ENCODE data around the gene RALBP1. TPM values are rescaled to one million over a fixed set of nuclear protein-coding genes. Genes with fewer than 3 reads are reported as not detected.
"Not testable (repeated sequence)": the region's sequence is repeated elsewhere in the genome, so short reads cannot be mapped to it uniquely, and the experiment has no call there.

The RALBP1 gene
- total RNA-seq: 100 to 1,000 TPM; 168 to 213 (median 178) TPM

DNA sequence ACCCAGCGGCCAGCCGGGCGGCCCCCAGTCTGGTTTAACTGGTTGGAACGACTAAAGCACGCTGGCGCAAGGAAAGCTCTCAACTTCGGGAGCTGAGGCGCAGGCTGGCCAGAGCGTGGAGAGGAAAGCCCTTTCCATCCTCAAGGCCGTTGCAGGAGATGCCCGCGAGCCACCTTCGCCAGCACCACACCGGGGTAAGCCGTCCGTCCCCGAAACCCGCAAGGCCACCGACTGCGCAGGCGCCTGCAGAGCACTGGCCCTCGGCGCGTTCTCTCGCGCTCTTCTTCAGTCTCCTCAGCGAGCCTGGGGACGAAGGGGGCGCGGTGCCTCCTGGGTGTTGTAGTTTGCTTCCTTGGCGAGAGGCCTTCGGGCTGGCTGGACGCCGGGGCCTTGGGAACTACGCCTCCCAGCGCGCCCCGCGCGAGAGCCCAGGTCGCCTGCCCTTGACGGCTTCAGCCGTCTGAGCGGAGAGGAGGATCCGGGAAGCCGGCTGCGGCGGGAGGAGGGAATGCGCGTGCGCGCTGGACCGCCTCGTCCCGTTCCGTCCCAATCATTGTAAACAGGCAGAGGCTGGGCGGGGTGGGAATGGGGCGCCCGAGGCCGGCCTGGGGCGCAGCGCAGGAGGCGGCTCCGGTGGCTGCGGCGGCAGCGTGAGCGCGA, at the start of gene RALBP1:
RALBP1 (plus strand) TSS at position 531 of the 660 bp plus-strand sequence. CDS start 37,533 bp downstream, outside the sequence.
- Histone ChIP-seq H3K27me3 (no peaks in the 10 kb centered on the region), H3K36me3 (peaks cover 11% of the 10 kb centered on the region), H3K4me3 (peak within 1 kb of the TSS; percentile 95), H3K9me3 (no peaks in the 10 kb centered on the region), H3K4me1 (peaks cover 30% of the 10 kb centered on the region), H3K27ac (peak within 1 kb of the TSS; percentile 98)
- TF ChIP-seq POLR2A (IDR thresholded peaks at IDR 0.05) (peak in 1 of 2 donors; percentile 67), POLR2AphosphoS5 (IDR thresholded peaks at IDR 0.05) (peak in 2 of 3 donors; percentile 72 to 80)
- TF ChIP-seq, protein P1, sequence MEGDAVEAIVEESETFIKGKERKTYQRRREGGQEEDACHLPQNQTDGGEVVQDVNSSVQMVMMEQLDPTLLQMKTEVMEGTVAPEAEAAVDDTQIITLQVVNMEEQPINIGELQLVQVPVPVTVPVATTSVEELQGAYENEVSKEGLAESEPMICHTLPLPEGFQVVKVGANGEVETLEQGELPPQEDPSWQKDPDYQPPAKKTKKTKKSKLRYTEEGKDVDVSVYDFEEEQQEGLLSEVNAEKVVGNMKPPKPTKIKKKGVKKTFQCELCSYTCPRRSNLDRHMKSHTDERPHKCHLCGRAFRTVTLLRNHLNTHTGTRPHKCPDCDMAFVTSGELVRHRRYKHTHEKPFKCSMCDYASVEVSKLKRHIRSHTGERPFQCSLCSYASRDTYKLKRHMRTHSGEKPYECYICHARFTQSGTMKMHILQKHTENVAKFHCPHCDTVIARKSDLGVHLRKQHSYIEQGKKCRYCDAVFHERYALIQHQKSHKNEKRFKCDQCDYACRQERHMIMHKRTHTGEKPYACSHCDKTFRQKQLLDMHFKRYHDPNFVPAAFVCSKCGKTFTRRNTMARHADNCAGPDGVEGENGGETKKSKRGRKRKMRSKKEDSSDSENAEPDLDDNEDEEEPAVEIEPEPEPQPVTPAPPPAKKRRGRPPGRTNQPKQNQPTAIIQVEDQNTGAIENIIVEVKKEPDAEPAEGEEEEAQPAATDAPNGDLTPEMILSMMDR (IDR thresholded peaks at IDR 0.05): no peak
- 0% methylated on average over 9 of the region's 69 CpGs for WGBS
- peak; percentile 99 to 100 for DNase-seq (ENCODE audit: low spot score in 2 of 2)

DNA sequence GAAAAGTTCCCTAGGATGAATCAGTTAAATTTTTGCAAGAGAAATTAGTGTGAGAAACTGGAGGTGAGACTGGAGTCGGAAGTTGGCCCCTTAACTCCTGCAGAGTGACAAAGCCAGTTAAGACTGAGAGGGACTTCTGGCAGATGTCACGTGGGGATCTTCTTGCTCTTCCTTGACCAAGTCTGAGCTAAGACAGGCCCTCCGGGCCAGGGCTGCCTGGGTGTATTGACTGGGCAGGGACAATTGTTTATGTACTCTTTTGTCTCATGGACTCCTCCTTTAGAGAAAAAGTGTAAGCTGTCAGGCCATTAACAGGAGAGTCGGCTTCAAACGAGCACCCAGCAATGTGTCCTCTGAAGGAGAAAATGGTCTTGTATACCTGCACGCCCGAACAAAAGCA, 48.6 kb upstream of the RALBP1 start:
- H3K27me3 ChIP-seq: no peaks in the 10 kb centered on the region
- peak overlapping the region; percentile 18 for H3K27ac ChIP-seq
- no peaks in the 10 kb centered on the region for H3K36me3 ChIP-seq
- H3K4me1 ChIP-seq: peaks cover 37% of the 10 kb centered on the region
- TF ChIP-seq, protein P1 (IDR thresholded peaks at IDR 0.05): no peak
- TF ChIP-seq EP300 (IDR thresholded peaks at IDR 0.05) (no peak), POLR2A (IDR thresholded peaks at IDR 0.05) (no peak), POLR2AphosphoS5 (IDR thresholded peaks at IDR 0.05) (no peak)
- peaks cover 4% of the 10 kb centered on the region for H3K9me3 ChIP-seq
- WGBS: 82% methylated on average over 7 of the region's 7 CpGs
- no peak overlapping the region for H3K4me3 ChIP-seq
- DNase-seq (ENCODE audit: low spot score in 2 of 2): no peak

DNA sequence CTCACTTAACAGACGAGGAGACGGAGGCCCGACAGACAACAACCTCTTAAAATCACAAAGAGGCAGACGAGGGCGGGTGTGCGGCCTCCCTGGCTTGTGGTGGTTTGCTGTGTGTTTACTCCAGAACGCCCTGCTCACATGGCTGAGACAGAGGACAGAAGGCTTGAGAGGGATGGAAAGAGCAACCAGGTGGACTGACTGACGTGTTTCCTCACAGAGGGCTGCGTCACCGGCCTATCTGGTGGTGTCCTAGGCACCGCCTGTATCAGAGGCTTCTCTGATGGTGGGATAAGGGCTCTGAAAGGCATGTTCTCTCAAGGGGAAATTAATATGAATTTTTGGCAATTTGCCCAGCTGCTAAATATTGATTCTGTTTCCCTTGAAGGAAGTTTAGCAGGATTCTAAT, 47.0 kb upstream of the RALBP1 start:
- peak in 1 of 2 donors; percentile 68 for DNase-seq (ENCODE audit: low spot score in 2 of 2)
- peaks cover 4% of the 10 kb centered on the region for H3K9me3 ChIP-seq
- H3K4me3 ChIP-seq: peak overlapping the region; percentile 3
- H3K27me3 ChIP-seq: no peaks in the 10 kb centered on the region
- H3K36me3 ChIP-seq: no peaks in the 10 kb centered on the region
- H3K27ac ChIP-seq: peak overlapping the region; percentile 94
- WGBS: 57% methylated on average over 11 of the region's 11 CpGs
- peaks cover 37% of the 10 kb centered on the region for H3K4me1 ChIP-seq
- TF ChIP-seq EP300 (IDR thresholded peaks at IDR 0.05) (no peak), POLR2A (IDR thresholded peaks at IDR 0.05) (no peak), POLR2AphosphoS5 (IDR thresholded peaks at IDR 0.05) (no peak)
- TF ChIP-seq, protein P1 (IDR thresholded peaks at IDR 0.05): no peak

DNA sequence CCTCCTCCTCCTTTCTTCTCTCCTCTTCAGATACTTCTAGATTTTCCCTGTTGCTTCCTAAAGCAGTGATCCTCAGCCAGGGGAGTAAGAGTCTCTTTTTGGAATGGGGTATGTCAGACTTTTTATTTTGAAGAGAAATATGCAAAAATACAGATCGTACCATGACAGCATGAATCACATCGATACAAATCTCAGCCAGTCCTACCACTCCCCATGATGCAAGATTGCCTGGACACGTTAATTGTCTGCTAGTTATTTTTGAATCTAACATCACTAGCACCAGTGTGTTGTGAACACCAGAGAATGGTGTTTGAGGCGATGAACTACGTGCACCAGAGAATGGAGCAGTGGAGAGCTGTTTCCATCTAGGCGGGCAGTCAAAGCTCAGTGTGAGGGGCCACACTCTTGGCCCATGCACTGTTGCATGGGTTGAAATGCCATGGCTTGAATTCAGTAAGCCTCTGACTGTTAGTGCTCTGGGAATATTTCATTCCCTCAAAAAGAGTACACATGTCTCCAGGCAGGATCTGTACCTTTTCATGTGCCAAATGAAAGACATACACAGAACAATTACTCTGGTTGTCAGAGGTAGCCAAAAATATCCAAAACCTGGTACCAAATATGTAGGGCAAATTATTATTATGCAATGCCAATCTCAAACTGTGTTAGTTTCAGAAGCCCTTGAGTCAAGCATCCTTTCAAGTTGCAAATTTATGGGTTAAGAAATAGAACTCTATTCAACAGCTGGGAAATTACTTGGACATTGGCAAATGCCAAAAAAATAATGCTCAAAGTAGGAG, 46.3 kb upstream of the RALBP1 start:
- Histone ChIP-seq H3K27ac (peak overlapping the region; percentile 94), H3K36me3 (no peaks in the 10 kb centered on the region), H3K9me3 (no peaks in the 10 kb centered on the region), H3K4me3 (peak overlapping the region; percentile 3), H3K4me1 (peaks cover 37% of the 10 kb centered on the region), H3K27me3 (no peaks in the 10 kb centered on the region)
- no peak for TF ChIP-seq POLR2A (IDR thresholded peaks at IDR 0.05)
- peak in 1 of 3 donors; percentile 33 for TF ChIP-seq POLR2AphosphoS5 (IDR thresholded peaks at IDR 0.05)
- TF ChIP-seq, protein P1 (IDR thresholded peaks at IDR 0.05): no peak
- no peak for TF ChIP-seq EP300 (IDR thresholded peaks at IDR 0.05)
- WGBS: 35% methylated on average over 6 of the region's 6 CpGs
- DNase-seq (ENCODE audit: low spot score in 2 of 2): no peak

DNA sequence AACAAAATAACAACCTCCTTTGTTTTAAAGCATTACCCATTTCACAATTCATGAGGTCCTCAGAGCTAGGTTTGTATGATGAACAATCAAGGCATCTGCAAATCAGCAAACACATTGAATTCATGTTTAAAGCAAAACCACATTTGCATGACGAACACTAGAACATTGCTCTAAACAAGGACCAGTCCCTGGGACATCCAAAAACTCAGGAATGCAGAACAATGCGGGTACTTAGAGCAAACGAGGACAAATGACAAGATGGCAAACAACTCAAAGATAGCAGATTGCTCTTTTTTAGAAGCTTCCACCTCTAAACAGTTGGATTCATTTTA, 45.7 kb upstream of the RALBP1 start:
- Histone ChIP-seq H3K9me3 (no peaks in the 10 kb centered on the region), H3K4me1 (peaks cover 37% of the 10 kb centered on the region), H3K4me3 (no peak overlapping the region), H3K27ac (peak overlapping the region; percentile 94), H3K27me3 (no peaks in the 10 kb centered on the region), H3K36me3 (no peaks in the 10 kb centered on the region)
- 36% methylated on average over 3 of the region's 3 CpGs for WGBS
- no peak for DNase-seq (ENCODE audit: low spot score in 2 of 2)
- TF ChIP-seq POLR2AphosphoS5 (IDR thresholded peaks at IDR 0.05): peak in 1 of 3 donors; percentile 50
- TF ChIP-seq, protein P1 (IDR thresholded peaks at IDR 0.05): no peak

DNA sequence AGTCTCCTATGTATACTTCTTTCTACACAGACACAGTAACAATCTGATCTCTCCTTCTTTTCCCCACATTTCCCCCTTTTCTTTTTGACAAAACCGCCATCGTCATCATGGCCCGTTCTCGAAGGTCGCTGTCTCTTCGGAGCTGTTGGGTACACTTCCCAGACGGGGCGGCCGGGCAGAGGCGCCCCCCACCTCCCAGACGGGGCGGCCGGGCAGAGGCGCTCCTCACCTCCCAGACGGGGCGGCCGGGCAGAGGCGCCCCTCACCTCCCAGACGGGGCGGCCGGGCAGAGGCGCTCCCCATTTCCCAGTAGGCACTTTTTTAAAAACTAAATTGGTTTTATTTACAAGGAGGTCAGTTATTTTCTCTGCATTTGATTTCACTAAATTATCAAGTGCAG, 45.0 kb upstream of the RALBP1 start:
- H3K4me3 ChIP-seq; DNase-seq (ENCODE audit: low spot score in 2 of 2); H3K27me3 ChIP-seq; H3K9me3 ChIP-seq; H3K36me3 ChIP-seq: not testable (repeated sequence)
- 93% methylated on average over 22 of the region's 22 CpGs for WGBS
- Histone ChIP-seq H3K4me1 (peaks cover 37% of the 10 kb centered on the region), H3K27ac (peak overlapping the region; percentile 94)
